Stimulated activated CD8-positive, alpha-beta memory T cell treated with anti-CD3 and anti-CD28 coated beads, Interleukin-4, amount 100 ng/mL, for 24 hours (primary cell): ENCODE measurements around the gene PLXDC1.

Source experiments
- DNase-seq: peaks from one replicate; pipeline ENCODE4 v3.0.0-alpha.2; 2020; ENCODE audit warnings: low read depth

The PLXDC1 gene

GRCh38 chr17:39014795-39015545 lies 136.5 kb downstream of the PLXDC1 start:
- DNase-seq: no peak

DNA sequence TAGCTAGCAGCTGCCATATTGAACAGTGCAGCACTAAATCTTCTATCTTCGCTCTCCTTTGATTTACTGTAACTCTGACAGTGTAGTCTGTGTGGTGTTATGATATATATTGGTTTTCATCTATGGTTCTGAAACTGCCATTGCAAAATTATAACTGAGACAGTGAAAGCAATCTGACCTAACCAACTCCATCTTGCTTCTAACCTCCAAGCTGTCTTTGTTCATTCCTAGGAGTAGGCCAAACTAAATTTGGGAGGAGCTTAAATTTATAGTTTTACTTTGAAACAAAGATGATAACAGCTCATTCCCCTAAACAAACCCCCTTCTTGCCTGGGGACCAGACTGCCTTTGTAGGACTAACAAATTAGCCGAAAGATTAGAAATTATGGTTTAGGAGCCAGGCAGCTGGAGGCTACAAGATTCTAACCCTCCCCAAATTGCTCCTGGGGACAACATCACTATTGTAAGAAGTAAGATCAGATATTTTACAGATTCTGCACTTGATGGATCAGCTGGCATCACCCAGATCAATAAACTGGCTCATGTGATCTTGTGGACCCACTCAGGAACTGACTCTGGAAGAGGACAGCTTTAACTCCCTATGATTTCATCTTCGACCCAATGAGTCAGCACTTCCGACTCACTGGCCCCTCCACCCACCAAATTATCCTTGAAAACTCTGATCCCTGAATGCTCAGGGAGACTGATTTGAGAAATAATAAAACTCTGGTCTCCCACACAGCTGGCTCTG lies 137.2 kb downstream of the PLXDC1 start:
- no peak for DNase-seq
